ENCODE results near the gene SOCS4.
"Not testable (repeated sequence)": the region's sequence is repeated elsewhere in the genome, so short reads cannot be mapped to it uniquely, and the experiment has no call there.

The SOCS4 gene

GRCh38 chr14:55075628-55076175, 48.7 kb downstream of the SOCS4 start:
- Histone ChIP-seq H3K4me2 (ENCODE audit: low read depth, low read length, poor library complexity, severe bottlenecking) (no peak overlapping the region), H3K9me2 (replicated peaks; ENCODE audit: insufficient read depth, low read length) (no peaks in the 10 kb centered on the region), H3K9me3 (ENCODE audit: insufficient read depth, low read length) (no peaks in the 10 kb centered on the region), H2AFZ (ENCODE audit: low read depth, low read length, severe bottlenecking) (no peak overlapping the region), H4K20me1 (ENCODE audit: low read depth, low read length) (no peaks in the 10 kb centered on the region), H3K4me3 (ENCODE audit: insufficient read depth, low read length, poor library complexity, severe bottlenecking) (no peak overlapping the region), H3K36me3 (ENCODE audit: low read length) (no peaks in the 10 kb centered on the region), H3K9ac (ENCODE audit: low read length) (no peak overlapping the region), H3F3A (ENCODE audit: insufficient read depth) (peaks cover 12% of the 10 kb centered on the region; the same call in 1 of the 2 replicates), H3K27ac (ENCODE audit: low read depth, low read length) (no peak overlapping the region), H3K27me3 (ENCODE audit: low read length) (no peaks in the 10 kb centered on the region), H3K79me2 (ENCODE audit: insufficient read depth, low read length) (no peaks in the 10 kb centered on the region)
- no peak for TF ChIP-seq EZH2phosphoT487 (conservative IDR thresholded peaks at IDR 0.05; ENCODE audit: low read length)
- TF ChIP-seq CTCF (IDR thresholded peaks at IDR 0.05; ENCODE audit: insufficient read depth, low read length, poor library complexity, severe bottlenecking), result no peak

- Histone ChIP-seq H3K9ac (ENCODE audit: low read length) (no peak overlapping the region), H3F3A (ENCODE audit: insufficient read depth) (no peaks in the 10 kb centered on the region; the same call in 1 of the 2 replicates), H3K36me3 (ENCODE audit: low read length) (no peaks in the 10 kb centered on the region), H4K20me1 (ENCODE audit: low read depth, low read length) (no peaks in the 10 kb centered on the region), H3K27ac (ENCODE audit: low read depth, low read length) (no peak overlapping the region), H3K4me3 (ENCODE audit: insufficient read depth, low read length, poor library complexity, severe bottlenecking) (no peak overlapping the region), H3K4me2 (ENCODE audit: low read depth, low read length, poor library complexity, severe bottlenecking) (no peak overlapping the region), H2AFZ (ENCODE audit: low read depth, low read length, severe bottlenecking) (no peak overlapping the region), H3K9me2 (replicated peaks; ENCODE audit: insufficient read depth, low read length) (no peaks in the 10 kb centered on the region), H3K79me2 (ENCODE audit: insufficient read depth, low read length) (no peaks in the 10 kb centered on the region), H3K27me3 (ENCODE audit: low read length) (no peaks in the 10 kb centered on the region), H3K9me3 (ENCODE audit: insufficient read depth, low read length) (no peaks in the 10 kb centered on the region)
- TF ChIP-seq EZH2phosphoT487 (conservative IDR thresholded peaks at IDR 0.05; ENCODE audit: low read length) (no peak), CTCF (IDR thresholded peaks at IDR 0.05; ENCODE audit: insufficient read depth, low read length, poor library complexity, severe bottlenecking) (no peak)
Observed at GRCh38 chr14:55077170-55078151, 50.4 kb downstream of the SOCS4 start.

GRCh38 chr14:55079961-55080360, 52.9 kb downstream of the SOCS4 start:
- H3F3A ChIP-seq (ENCODE audit: insufficient read depth); H3K27me3 ChIP-seq (ENCODE audit: low read length); H3K9me3 ChIP-seq (ENCODE audit: insufficient read depth, low read length); H2AFZ ChIP-seq (ENCODE audit: low read depth, low read length, severe bottlenecking); H3K9ac ChIP-seq (ENCODE audit: low read length); H3K27ac ChIP-seq (ENCODE audit: low read depth, low read length); H4K20me1 ChIP-seq (ENCODE audit: low read depth, low read length); H3K36me3 ChIP-seq (ENCODE audit: low read length); H3K4me3 ChIP-seq (ENCODE audit: insufficient read depth, low read length, poor library complexity, severe bottlenecking); H3K9me2 ChIP-seq (replicated peaks; ENCODE audit: insufficient read depth, low read length); H3K79me2 ChIP-seq (ENCODE audit: insufficient read depth, low read length); H3K4me2 ChIP-seq (ENCODE audit: low read depth, low read length, poor library complexity, severe bottlenecking): not testable (repeated sequence)

Measured in SU-DHL-6 (cell line).